ENCODE data around the gene NTN3. TPM values are rescaled to one million over a fixed set of nuclear protein-coding genes. Genes with fewer than 3 reads are reported as not detected.
A peak's percentile ranks its signal among the peaks of the same experiment; 100 is the strongest.
"Not testable (repeated sequence)": the region's sequence is repeated elsewhere in the genome, so short reads cannot be mapped to it uniquely, and the experiment has no call there.

NTN3 gene
- total RNA-seq, 1 donor from 2014 or later = not detected

GRCh38 chr16:2439598-2439997 lies 31.5 kb upstream of the NTN3 start:
- DNase-seq (ENCODE audit: low read depth) = no peak

GRCh38 chr16:2441143-2441804 lies 29.8 kb upstream of the NTN3 start:
- DNase-seq (ENCODE audit: low read depth) = not testable (repeated sequence)

GRCh38 chr16:2443555-2443954 lies 27.5 kb upstream of the NTN3 start:
- peak; percentile 49 for DNase-seq (ENCODE audit: low read depth)

DNA sequence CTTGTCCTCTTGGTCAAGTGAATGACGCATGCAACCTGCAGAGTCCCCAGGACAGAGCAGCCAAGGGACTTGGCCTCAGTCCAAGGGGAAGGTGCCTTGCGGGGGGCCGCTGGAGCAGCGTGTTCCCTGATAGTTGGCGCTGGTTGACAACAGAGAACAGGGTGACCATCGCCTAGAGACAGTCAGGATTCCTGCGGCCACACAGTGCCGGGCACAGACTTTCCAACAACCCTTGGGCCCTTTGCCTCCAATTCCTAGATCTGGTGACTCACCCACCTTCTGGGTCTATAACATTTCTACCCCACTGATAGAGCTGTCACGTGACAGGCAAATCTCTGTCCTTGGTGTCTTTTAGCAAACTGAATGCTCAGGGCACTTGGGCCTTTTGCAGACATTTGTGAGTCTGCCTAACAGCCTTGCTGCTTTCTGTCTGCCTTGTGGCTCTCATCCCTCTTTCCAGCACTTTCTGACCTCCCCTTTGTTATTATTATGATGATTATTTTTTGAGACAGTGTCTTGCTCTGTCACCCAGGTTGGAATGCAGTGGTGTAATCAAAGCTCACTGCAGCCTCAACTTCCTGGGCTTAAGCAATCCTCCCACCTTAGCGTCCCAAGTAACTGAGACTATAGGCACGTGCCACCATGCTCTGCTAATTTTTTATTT lies 23.0 kb upstream of the NTN3 start:
- DNase-seq (ENCODE audit: low read depth) = no peak

GRCh38 chr16:2449118-2449517 lies 22.0 kb upstream of the NTN3 start:
- no peak for DNase-seq (ENCODE audit: low read depth)

DNA sequence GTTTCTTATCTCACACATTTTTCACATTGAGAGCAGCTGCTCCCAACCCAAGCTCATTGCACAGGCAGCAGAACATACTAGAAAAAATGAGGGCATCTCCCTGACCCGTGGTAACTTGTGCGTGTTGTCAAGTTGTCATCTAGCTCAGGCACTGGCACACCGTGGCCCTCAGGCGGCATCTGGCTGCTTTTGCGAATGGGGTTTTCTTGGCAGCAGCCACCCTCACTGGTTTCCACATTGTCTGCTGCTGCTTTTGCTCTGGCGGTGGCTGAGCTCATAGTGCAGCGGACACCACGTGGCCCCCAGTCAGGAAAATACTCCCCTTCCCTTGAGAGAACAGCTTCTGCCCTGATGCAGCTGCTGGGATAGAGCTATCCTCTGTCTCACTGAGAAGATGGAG lies 20.6 kb upstream of the NTN3 start:
- DNase-seq (ENCODE audit: low read depth) = no peak

DNA sequence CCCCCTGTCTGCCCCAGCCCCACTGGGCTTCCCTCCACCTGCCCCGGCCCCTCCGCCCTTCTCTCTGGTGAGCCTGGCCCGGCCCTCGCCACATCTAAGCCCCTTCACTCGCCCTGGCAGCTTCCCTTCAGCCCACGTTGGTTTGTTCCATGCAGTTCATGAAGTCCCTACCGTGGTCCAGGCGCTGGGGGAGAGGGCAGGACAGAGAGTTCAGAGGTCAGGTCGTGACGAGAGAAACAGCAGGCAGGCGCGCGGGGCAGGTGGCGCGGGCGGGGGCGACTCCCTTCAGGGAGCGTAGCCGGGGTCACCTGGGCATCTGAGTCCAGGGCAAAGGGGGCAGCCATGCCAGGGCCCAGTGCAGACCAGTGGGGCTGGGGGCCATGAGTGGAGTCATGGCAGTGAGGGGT lies 20.1 kb upstream of the NTN3 start:
- DNase-seq (ENCODE audit: low read depth) = no peak

DNA sequence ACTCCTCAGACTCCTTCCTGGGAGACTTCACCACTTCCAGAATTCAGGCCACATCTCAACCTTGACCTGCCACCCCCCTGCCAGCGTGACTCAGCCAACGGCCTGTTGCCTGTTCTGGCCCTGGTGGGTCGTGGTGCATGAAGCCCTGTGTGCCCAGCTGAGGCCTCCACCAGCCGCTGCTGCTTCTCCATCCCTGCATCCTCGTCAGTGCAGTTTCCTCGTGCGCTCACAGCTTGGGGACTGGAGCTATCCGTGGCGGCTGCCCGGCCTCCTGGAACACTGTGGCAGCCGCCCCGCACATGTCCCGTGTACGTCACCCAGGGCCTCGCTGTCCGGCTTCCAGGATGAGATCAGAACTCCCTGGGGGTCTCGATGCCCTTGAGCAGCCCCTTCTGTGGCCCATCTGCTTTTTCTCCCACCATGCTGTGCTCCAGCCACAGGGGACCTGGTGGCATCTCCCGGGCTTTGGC lies 19.2 kb upstream of the NTN3 start:
- no peak for DNase-seq (ENCODE audit: low read depth)

DNA sequence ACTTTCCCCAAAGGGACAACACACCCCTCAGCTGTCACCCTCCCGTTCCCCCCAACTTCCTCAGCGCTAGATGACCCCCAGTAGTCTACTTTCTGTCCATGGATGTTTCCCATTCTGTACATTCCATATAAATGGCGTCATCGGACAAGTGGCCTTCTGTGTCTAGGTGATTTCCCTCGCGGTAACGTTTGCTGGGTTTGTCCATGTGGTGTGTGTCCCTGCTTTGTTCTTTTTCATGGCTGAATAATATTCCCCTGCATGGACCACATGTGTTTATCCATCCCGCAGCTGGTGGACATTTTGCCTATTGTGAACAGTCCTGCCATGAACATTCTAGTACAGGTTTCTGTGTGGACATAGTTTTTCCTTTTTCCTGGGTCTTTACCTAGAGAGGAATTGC lies 18.4 kb upstream of the NTN3 start:
- no peak for DNase-seq (ENCODE audit: low read depth)

GRCh38 chr16:2455081-2455845 lies 15.8 kb upstream of the NTN3 start:
- no peak for DNase-seq (ENCODE audit: low read depth)

GRCh38 chr16:2456551-2457153 lies 14.4 kb upstream of the NTN3 start:
- DNase-seq (ENCODE audit: low read depth) = no peak

DNA sequence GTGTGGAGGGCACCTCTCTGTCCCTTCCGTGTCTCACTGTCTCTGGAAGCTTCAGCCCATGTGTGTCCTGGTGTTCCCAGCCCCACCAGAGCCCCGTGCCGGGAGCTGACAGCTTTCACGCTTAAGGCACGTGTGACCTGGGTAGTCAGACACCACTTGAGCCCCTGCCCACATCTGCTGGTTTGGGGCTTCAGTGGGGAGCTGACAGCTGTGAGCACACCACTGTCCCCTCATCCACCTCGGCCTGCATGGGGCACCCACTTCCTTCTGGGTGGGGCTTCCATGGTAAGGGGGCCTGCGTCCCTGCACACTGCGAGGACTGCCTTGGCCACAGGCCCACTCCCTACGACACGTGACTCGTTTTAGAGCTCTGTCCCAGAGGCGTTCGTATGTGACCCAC lies 13.8 kb upstream of the NTN3 start:
- no peak for DNase-seq (ENCODE audit: low read depth)

- DNase-seq (ENCODE audit: low read depth) = no peak
Measured at GRCh38 chr16:2457946-2458345, 13.2 kb upstream of the NTN3 start.

DNA sequence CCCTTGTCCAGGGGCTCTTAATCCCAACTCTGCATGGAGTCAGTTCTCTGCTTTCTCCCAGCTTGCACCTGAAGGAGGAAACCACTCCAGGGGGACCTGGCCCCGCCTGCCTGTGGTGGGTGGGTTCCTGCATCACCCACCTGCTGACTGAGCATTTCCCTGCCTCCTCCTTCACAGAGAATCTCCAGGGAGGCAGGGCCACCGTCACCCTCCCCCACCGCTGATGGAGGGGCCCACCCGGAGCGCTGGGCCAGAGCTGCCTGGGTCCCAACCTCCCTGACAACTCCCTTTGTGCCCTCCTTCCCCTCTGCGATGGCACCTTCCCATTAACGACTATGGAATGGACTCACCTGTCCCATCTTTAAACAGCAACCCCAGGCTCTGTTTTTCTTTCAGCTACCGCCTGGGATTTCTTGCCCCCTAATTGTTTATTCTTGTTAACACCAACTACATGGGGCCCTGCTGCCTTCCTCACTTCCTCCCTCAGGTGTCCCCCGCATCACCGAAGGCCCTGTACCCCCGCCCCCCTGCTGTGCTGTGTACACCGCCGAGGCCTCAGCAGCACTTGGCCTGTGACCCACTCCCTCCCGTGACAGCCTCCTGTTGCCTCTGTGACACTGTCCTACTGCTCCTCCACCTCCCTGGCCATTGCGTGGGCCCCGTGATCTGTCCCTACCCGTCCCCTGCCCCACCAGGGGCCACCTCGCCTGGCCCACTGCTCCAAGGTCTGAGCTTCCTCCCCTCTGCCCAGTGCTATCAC lies 12.0 kb upstream of the NTN3 start:
- DNase-seq (ENCODE audit: low read depth) = no peak

DNA sequence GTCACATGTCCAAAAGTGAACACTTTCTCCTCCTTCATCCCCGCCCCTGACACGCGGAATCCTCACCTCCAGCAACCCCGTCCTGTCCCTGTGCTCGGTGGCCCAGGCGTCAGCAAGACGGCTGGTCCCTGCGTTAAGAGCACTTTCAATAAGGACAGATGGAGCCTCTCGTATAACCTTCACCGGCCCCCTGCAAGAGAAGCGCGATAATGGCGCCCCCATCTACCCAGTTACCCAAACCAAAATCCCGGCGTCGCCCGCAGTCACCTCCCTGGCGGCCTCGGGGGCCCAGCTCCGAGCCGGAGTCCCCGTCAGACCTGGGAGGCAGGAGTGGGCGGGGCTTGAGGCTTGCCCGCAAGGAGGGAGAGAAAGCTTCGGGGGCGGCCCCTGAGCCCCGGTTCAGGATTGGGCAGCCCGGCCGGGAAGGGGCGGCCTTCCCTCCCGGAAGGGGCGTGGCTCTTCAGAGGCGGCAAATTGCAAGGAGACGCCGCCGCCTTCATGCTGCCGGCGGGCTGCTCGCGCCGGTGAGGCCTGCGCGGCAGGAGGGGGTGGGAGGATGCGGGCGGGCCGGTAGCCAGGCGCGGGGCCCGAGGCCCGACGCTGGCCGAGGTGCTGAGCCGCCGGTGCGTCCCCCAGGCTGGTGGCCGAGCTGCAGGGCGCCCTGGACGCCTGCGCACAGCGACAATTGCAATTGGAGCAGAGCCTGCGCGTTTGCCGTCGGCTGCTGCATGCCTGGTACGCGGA lies 11.3 kb upstream of the NTN3 start, which contains the start of gene TEDC2:
TEDC2 (plus strand) TSS at position 463 of the 744 bp plus-strand sequence; CDS start at position 499, 36 bp downstream.
- peak; percentile 94 for DNase-seq (ENCODE audit: low read depth)

GRCh38 chr16:2460391-2460713 lies 10.7 kb upstream of the NTN3 start:
- DNase-seq (ENCODE audit: low read depth) = no peak

GRCh38 chr16:2460916-2461315 lies 10.2 kb upstream of the NTN3 start:
- no peak for DNase-seq (ENCODE audit: low read depth)

DNA sequence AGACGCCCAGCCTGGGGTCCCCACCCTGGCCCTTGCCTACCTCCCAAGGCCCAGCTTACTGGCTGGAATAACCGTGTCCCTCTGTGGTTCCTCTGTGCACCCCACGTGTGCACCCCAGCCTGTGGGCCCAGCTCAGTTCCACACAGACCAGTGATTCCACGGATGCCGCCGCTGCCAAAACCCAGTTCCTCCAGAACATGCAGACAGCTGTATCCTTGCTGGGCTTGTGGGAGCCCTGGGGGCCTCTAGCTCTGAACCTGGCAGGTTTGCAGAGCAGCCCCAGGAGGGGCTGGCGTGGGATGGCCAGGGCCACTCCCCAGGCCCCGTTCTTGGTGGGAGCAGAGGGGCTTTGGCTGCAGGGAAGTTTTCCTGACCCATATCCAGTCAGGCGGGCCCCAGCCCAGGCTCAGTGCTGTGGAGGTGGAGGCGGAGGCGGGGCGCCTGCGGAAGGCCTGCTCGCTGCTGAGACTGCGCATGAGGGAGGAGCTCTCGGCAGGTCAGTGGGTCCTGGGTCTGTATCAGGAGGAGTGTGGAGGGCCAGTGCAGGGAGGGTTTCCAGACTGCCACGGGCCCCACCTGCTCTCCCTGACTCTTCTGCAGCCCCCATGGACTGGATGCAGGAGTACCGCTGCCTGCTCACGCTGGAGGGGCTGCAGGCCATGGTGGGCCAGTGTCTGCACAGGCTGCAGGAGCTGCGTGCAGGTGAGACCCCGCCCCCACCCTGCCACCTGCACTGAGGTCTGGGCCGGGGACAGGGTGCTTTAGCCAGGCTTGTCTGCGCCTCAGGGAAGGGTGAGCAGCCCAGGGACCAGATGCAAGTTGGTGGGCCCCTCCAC lies 8.8 kb upstream of the NTN3 start:
- DNase-seq (ENCODE audit: low read depth) = no peak

- no peak for DNase-seq (ENCODE audit: low read depth)
Measured at GRCh38 chr16:2464333-2464732, 6.8 kb upstream of the NTN3 start.

Data from myocyte (in vitro differentiated cells).